Stimulated activated CD4-positive, alpha-beta T cell treated with anti-CD3 and anti-CD28 coated beads, TNF-alpha, amount 100 ng/mL, for 4 hours (primary cell): Measurements from ENCODE around the gene POPDC3.
"Not testable (repeated sequence)": the region's sequence is repeated elsewhere in the genome, so short reads cannot be mapped to it uniquely, and the experiment has no call there.

Experiments
- DNase-seq, 3 experiments: peaks; one replicate each; pipeline ENCODE4 v3.0.0-alpha.2; 2020; ENCODE audit warnings: low read depth in 3 of 3

POPDC3 gene, protein sequence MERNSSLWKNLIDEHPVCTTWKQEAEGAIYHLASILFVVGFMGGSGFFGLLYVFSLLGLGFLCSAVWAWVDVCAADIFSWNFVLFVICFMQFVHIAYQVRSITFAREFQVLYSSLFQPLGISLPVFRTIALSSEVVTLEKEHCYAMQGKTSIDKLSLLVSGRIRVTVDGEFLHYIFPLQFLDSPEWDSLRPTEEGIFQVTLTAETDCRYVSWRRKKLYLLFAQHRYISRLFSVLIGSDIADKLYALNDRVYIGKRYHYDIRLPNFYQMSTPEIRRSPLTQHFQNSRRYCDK

GRCh38 chr6:105179244-105180065 is at the start of gene POPDC3:
Gene POPDC3, minus strand, starts transcription at chr6:105180014. Its CDS starts 18,105 bp downstream, at chr6:105161909.
- no peak for DNase-seq

GRCh38 chr6:105227295-105227767 is 47.5 kb upstream of the POPDC3 start:
- no peak for DNase-seq

DNA sequence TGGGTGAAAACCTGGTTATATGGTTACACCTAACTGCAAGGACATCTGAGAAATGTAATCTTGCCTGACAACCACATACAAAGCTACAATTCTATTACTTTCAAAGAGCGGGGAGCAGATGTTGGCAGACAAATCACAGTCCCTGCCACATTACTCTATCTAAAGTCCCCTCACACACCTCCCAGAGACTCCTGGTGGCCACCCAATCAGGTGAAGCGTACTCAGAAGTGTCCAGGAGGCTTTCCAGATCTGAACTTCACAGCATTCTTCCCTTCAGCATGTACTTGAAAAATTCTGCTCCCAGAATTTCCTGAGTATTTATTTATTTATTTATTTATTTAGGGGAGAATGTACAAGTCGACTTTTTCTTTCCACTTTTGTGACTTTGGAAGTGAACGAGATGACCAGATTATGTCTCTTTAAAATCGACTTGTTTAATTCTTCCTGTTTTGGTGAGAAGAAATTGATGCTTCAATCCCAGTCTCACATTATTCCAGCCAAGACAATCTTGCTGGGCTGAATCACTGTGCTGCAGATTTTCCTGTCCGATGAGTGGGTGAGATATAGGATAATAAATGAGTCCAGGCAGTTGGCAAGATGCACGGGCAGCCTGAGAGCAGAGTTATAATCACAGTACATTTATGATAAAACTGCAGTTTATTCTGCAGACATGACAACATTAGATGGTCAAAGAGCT is 46.9 kb upstream of the POPDC3 start:
- DNase-seq = no peak

DNA sequence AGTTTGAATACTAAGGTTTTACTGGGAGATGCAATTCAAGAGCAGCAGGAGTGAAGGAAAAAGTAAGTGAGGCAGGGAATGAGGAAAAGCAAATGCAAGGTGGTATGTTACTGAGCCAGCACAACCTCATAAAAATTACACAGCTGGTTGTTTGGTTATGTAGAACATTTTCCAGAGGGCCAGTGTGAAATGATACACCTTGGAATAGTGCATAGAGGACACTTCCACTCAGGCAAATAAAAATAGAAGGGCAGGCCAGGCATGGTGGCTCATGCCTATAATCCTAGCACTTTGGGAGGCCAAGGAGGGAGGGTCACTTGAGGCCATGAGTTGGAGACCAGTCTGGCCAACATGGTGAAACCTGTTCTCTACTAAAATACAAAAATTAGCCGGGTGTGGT is 43.4 kb upstream of the POPDC3 start:
- DNase-seq = no peak

- DNase-seq = not testable (repeated sequence)
These were observed 41.4 kb upstream of the POPDC3 start for GRCh38 chr6:105221219-105221618.

DNA sequence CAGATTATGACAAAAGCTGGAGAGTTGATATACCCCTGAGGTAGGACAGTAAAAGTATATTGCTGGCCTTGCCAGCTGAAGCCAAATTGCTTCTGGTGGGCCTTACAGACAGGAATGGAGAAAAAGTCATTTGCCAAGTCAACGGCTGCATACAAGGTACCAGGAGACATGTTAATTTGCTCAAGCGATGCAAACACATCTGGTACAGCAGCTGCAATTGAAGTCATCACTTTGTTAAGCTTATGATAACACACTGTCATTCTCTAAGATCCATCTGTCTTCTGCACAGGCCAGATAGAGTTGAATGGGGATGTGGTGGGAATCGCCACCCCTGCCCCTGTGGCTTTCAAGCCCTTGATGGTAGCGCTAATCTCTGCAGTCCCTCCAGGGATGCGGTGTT is 40.4 kb upstream of the POPDC3 start:
- no peak for DNase-seq

GRCh38 chr6:105219218-105219617 is 39.4 kb upstream of the POPDC3 start:
- not testable (repeated sequence) for DNase-seq

DNA sequence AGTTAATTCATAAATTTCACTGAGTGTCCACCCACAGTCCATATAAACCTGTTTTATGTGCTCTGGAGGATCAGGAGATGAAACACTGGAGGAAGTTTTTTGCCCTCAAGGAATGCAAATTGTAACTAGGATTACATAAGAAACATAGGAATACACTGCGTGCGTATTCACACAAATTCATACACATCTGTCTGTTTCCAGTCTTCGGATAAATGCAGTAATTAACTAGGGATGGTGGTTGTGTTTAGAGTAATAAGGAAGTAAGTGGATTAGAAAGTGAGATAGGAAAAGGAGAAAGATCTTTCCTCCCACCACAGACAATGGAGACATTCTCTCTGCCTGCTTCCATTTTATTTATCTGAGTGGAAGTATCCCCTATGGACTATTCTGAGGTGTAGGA is 35.7 kb upstream of the POPDC3 start:
- DNase-seq = no peak

- DNase-seq = no peak
These were observed 34.9 kb upstream of the POPDC3 start for GRCh38 chr6:105214668-105215067.

DNA sequence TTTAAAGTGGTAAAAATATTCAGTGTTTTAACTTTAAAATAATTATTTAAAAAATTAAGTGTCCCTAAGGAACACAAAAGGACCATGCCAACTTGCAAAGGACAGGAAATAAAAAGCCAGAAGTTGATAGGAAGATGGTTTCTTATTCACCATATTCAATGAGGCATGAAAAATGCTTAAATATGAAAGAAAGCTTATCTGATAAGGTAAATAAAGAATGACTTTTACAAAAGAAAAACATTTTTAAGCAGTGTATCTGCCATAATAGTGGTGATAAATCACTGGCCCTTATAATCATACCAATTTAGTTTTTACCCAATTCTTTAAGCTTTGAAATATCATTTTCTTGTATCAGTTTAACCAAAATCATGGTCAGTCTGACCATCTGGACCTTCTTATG is 33.5 kb upstream of the POPDC3 start:
- DNase-seq = no peak

DNA sequence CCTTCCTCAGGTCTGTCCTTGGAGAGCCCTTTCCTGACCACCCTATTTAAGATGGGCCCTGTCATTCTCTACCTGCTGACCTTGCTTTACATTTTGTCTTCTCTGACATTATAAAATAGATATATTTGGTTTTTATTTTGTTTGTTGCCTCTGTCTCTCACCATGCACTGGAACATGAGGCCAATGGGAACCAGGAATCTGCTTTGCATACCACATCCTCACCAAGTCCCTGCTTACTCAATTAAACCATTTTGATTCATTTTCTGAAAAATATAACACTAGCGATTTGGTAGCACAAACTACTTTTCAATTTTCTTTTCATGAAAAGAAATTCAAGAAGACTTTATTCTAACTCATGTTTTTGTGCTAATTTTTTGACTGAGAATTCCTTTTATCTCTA is 32.8 kb upstream of the POPDC3 start:
- no peak for DNase-seq

- no peak for DNase-seq
These were observed 32.0 kb upstream of the POPDC3 start for GRCh38 chr6:105211831-105212230.

DNA sequence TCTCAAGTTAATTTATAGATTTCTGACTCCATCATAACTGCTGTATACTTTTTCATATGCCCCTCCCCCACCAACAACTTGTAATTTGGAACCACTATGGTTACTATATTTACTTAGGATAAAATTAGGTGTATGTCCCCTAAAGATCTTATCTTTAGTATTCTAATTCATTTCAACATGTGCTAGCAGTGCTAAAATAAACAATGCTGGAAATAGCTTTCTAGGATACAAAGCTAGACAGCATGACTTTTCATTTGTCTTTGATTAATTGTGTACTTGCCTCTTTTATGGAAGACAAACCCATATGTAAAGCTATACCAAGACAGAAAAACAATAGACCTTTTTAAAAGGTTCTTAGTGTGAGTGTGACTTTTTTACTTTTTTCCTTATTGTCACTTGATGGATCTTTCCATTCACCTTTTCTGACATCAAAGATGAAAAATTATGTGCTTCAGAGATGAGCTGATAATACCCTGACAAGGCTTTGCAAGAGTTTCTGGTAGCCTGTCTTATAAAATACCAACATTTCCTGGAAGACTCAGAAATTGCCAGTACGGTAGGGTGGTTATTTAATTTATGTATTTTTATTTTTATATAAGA is 31.2 kb upstream of the POPDC3 start:
- no peak for DNase-seq

- no peak for DNase-seq
These were observed 30.3 kb upstream of the POPDC3 start for GRCh38 chr6:105209950-105210706.

DNA sequence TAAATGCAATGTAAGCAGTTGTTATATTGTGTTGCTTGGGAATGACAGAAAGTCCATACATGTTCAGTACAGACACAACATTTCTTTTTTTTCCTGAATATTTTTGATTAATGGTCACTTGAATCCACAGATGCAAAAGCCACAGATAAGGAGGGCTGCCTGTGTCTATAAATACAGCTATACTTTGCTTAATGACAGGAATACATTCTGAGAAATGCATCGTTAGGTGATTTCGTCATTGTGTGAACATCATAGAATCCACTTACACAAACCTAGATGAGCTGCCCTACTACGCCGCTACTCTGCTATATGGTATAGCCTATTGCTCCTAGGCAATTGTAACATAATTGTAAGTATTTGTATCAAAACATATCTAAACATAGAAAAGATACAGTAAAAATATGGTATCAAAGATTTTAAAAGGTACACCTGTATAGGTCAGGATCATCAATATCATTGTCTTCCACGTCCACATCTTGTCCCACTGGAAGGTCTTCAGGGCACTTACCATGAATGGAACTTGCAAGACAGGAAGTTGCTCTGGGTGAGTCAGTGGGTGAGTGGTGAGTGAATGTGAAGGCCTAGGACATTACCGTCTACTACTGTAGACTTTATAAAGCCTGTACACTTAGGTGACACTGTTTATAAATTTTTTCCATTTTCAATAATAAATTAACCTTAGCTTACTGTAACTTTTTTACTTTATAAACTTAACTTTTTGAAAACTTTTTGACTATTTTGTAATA is 27.9 kb upstream of the POPDC3 start:
- DNase-seq = no peak

DNA sequence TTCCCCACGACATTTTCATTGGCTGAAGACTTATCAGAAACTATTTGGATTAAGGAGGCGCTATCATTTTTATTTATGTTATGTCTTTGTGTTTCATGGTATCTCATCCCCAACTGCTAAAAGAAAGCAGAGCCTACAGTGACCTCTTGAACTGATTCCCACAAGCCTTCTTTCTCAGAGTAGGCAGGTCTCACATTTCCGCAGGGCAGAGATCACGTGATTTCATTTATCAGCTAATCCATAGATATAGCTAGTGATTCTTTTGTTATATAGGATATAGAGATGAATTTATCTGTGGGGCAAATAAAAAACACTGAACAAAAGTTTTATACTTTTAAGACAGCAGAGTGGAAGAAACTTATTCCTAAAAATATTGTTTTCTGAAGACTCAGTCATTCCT is 25.0 kb upstream of the POPDC3 start:
- DNase-seq = no peak

DNA sequence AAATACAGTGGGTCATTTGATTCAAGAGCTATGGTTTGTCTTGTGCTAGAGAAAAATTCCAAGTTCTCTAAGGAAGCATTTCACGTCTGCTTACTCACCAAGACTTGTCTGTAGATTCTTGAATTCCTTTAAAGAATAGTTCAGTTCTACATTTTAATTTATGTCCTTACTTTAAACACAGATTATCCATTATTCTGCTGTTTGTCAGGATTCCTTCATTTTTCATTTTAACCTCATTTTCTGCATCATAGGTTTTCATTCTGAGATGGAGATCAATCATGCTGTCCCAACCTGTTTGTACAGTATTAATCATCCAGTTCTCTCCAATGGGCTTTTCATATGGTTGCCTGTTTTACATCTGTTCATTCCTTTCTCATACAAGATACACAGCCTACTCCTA is 24.5 kb upstream of the POPDC3 start:
- no peak for DNase-seq

GRCh38 chr6:105202486-105202885 is 22.7 kb upstream of the POPDC3 start:
- no peak for DNase-seq

- no peak for DNase-seq
These were observed 20.4 kb upstream of the POPDC3 start for GRCh38 chr6:105200133-105200730.

- DNase-seq = no peak
These were observed 19.9 kb upstream of the POPDC3 start for GRCh38 chr6:105199711-105200110.
